ENCODE data around the gene MCMBP.
"Not testable (repeated sequence)": the region's sequence is repeated elsewhere in the genome, so short reads cannot be mapped to it uniquely, and the experiment has no call there.

The MCMBP gene

GRCh38 chr10:119872860-119873681 lies 428 bp upstream of the MCMBP start:
- Histone ChIP-seq H3K4me3 (ENCODE audit: extremely low read depth, insufficient read depth, low read length, poor library complexity, severe bottlenecking) (peak overlapping the region; percentile 86), H3K27ac (ENCODE audit: low read depth, low read length, severe bottlenecking) (peak overlapping the region; percentile 73)
- WGBS, 2 experiments (ENCODE audit: insufficient coverage in 2 of 2): 4 to 8% methylated on average over 43 to 62 of the region's 75 CpGs

GRCh38 chr10:119871881-119872609 lies 598 bp downstream of the MCMBP start:
- H3K9me3 ChIP-seq (ENCODE audit: control insufficient read depth, low read length): no peaks in the 10 kb centered on the region
- peaks cover 18% of the 10 kb centered on the region for H3K36me3 ChIP-seq (ENCODE audit: control insufficient read depth, insufficient read depth, low read length)
- peaks cover 5% of the 10 kb centered on the region for H3K4me1 ChIP-seq (ENCODE audit: control insufficient read depth, insufficient read depth, low read length, poor library complexity, severe bottlenecking)
- WGBS, 2 experiments (ENCODE audit: insufficient coverage in 2 of 2): 0% methylated on average over 30 to 39 of the region's 56 CpGs
- H3K27ac ChIP-seq (ENCODE audit: low read depth, low read length, severe bottlenecking): peak overlapping the region; percentile 73
- H3K4me3 ChIP-seq (ENCODE audit: extremely low read depth, insufficient read depth, low read length, poor library complexity, severe bottlenecking): peak overlapping the region; percentile 86

More at GRCh38 chr10:119872860-119873681, 428 bp upstream of the MCMBP start:
- H3K36me3 ChIP-seq (ENCODE audit: control insufficient read depth, insufficient read depth, low read length): peaks cover 11% of the 10 kb centered on the region
- peaks cover 5% of the 10 kb centered on the region for H3K4me1 ChIP-seq (ENCODE audit: control insufficient read depth, insufficient read depth, low read length, poor library complexity, severe bottlenecking)
- H3K9me3 ChIP-seq (ENCODE audit: control insufficient read depth, low read length): no peaks in the 10 kb centered on the region

- not testable (repeated sequence) for H3K4me1 ChIP-seq (ENCODE audit: control insufficient read depth, insufficient read depth, low read length, poor library complexity, severe bottlenecking); H3K4me3 ChIP-seq (ENCODE audit: extremely low read depth, insufficient read depth, low read length, poor library complexity, severe bottlenecking); H3K27ac ChIP-seq (ENCODE audit: low read depth, low read length, severe bottlenecking); H3K9me3 ChIP-seq (ENCODE audit: control insufficient read depth, low read length)
- peaks cover 36% of the 10 kb centered on the region for H3K36me3 ChIP-seq (ENCODE audit: control insufficient read depth, insufficient read depth, low read length)
- 92 to 94% methylated on average over 2 of the region's 4 CpGs for WGBS, 2 experiments (ENCODE audit: insufficient coverage in 2 of 2)
Measured at GRCh38 chr10:119869398-119869797, 3.2 kb downstream of the MCMBP start.

GRCh38 chr10:119867317-119867716 lies 5.3 kb downstream of the MCMBP start:
- Histone ChIP-seq H3K36me3 (ENCODE audit: control insufficient read depth, insufficient read depth, low read length) (peaks cover 43% of the 10 kb centered on the region), H3K4me1 (ENCODE audit: control insufficient read depth, insufficient read depth, low read length, poor library complexity, severe bottlenecking) (peaks cover 2% of the 10 kb centered on the region), H3K4me3 (ENCODE audit: extremely low read depth, insufficient read depth, low read length, poor library complexity, severe bottlenecking) (no peak overlapping the region), H3K9me3 (ENCODE audit: control insufficient read depth, low read length) (peaks cover 7% of the 10 kb centered on the region), H3K27ac (ENCODE audit: low read depth, low read length, severe bottlenecking) (no peak overlapping the region)
- WGBS, 2 experiments (ENCODE audit: insufficient coverage in 2 of 2): 94 to 100% methylated on average over 5 of the region's 7 CpGs

GRCh38 chr10:119865699-119866240 lies 6.9 kb downstream of the MCMBP start:
- H3K9me3 ChIP-seq (ENCODE audit: control insufficient read depth, low read length): peaks cover 7% of the 10 kb centered on the region
- no peak overlapping the region for H3K4me3 ChIP-seq (ENCODE audit: extremely low read depth, insufficient read depth, low read length, poor library complexity, severe bottlenecking)
- WGBS, 2 experiments (ENCODE audit: insufficient coverage in 2 of 2): 96 to 98% methylated on average over 4 to 5 of the region's 6 CpGs
- H3K27ac ChIP-seq (ENCODE audit: low read depth, low read length, severe bottlenecking): no peak overlapping the region
- H3K36me3 ChIP-seq (ENCODE audit: control insufficient read depth, insufficient read depth, low read length): peaks cover 43% of the 10 kb centered on the region
- peaks cover 2% of the 10 kb centered on the region for H3K4me1 ChIP-seq (ENCODE audit: control insufficient read depth, insufficient read depth, low read length, poor library complexity, severe bottlenecking)

- H3K36me3 ChIP-seq (ENCODE audit: control insufficient read depth, insufficient read depth, low read length): peaks cover 39% of the 10 kb centered on the region
- no peak overlapping the region for H3K27ac ChIP-seq (ENCODE audit: low read depth, low read length, severe bottlenecking)
- WGBS, 2 experiments (ENCODE audit: insufficient coverage in 2 of 2): 100% methylated on average over 1 of the region's 4 CpGs; no CpG with 5 or more reads in 1 of the 2 experiments
Measured at GRCh38 chr10:119863951-119864565, 8.6 kb downstream of the MCMBP start.

GRCh38 chr10:119862524-119862923 lies 10.1 kb downstream of the MCMBP start:
- Histone ChIP-seq H3K9me3 (ENCODE audit: control insufficient read depth, low read length) (peaks cover 7% of the 10 kb centered on the region), H3K27ac (ENCODE audit: low read depth, low read length, severe bottlenecking) (no peak overlapping the region), H3K4me3 (ENCODE audit: extremely low read depth, insufficient read depth, low read length, poor library complexity, severe bottlenecking) (no peak overlapping the region), H3K4me1 (ENCODE audit: control insufficient read depth, insufficient read depth, low read length, poor library complexity, severe bottlenecking) (no peaks in the 10 kb centered on the region), H3K36me3 (ENCODE audit: control insufficient read depth, insufficient read depth, low read length) (peaks cover 35% of the 10 kb centered on the region)
- WGBS, 2 experiments (ENCODE audit: insufficient coverage in 2 of 2): 100% methylated on average over 1 of the region's 1 CpG; no CpG with 5 or more reads in 1 of the 2 experiments

More at GRCh38 chr10:119863951-119864565, 8.6 kb downstream of the MCMBP start:
- no peaks in the 10 kb centered on the region for H3K4me1 ChIP-seq (ENCODE audit: control insufficient read depth, insufficient read depth, low read length, poor library complexity, severe bottlenecking)
- H3K9me3 ChIP-seq (ENCODE audit: control insufficient read depth, low read length): peaks cover 7% of the 10 kb centered on the region
- no peak overlapping the region for H3K4me3 ChIP-seq (ENCODE audit: extremely low read depth, insufficient read depth, low read length, poor library complexity, severe bottlenecking)

GRCh38 chr10:119860866-119861607 lies 11.6 kb downstream of the MCMBP start:
- peaks cover 39% of the 10 kb centered on the region for H3K36me3 ChIP-seq (ENCODE audit: control insufficient read depth, insufficient read depth, low read length)
- 29% methylated on average over 1 of the region's 7 CpGs; no CpG with 5 or more reads in 1 of the 2 experiments for WGBS, 2 experiments (ENCODE audit: insufficient coverage in 2 of 2)
- no peak overlapping the region for H3K27ac ChIP-seq (ENCODE audit: low read depth, low read length, severe bottlenecking)
- peaks cover 7% of the 10 kb centered on the region for H3K9me3 ChIP-seq (ENCODE audit: control insufficient read depth, low read length)
- no peaks in the 10 kb centered on the region for H3K4me1 ChIP-seq (ENCODE audit: control insufficient read depth, insufficient read depth, low read length, poor library complexity, severe bottlenecking)
- H3K4me3 ChIP-seq (ENCODE audit: extremely low read depth, insufficient read depth, low read length, poor library complexity, severe bottlenecking): no peak overlapping the region

GRCh38 chr10:119859420-119860258 lies 13.0 kb downstream of the MCMBP start:
- 56% methylated on average over 1 of the region's 1 CpG; no CpG with 5 or more reads in 1 of the 2 experiments for WGBS, 2 experiments (ENCODE audit: insufficient coverage in 2 of 2)
- Histone ChIP-seq H3K4me3 (ENCODE audit: extremely low read depth, insufficient read depth, low read length, poor library complexity, severe bottlenecking) (no peak overlapping the region), H3K27ac (ENCODE audit: low read depth, low read length, severe bottlenecking) (no peak overlapping the region), H3K36me3 (ENCODE audit: control insufficient read depth, insufficient read depth, low read length) (peaks cover 40% of the 10 kb centered on the region), H3K9me3 (ENCODE audit: control insufficient read depth, low read length) (peaks cover 7% of the 10 kb centered on the region), H3K4me1 (ENCODE audit: control insufficient read depth, insufficient read depth, low read length, poor library complexity, severe bottlenecking) (no peaks in the 10 kb centered on the region)
